ENCODE measurements around the gene FSTL4. TPM values are rescaled to one million over a fixed set of nuclear protein-coding genes. Genes with fewer than 3 reads are reported as not detected.

The FSTL4 gene
- total RNA-seq, 2 donors from 2014 or later, result not detected

- TF ChIP-seq CTCF (IDR thresholded peaks at IDR 0.05), result peak; percentile 81 to 95
- no peaks in the 10 kb centered on the region for H3K9me3 ChIP-seq
- no peak overlapping the region for H3K4me3 ChIP-seq
- H3K27ac ChIP-seq, result no peak overlapping the region
- no peaks in the 10 kb centered on the region for H3K27me3 ChIP-seq
- DNase-seq (ENCODE audit: low spot score), result peak; percentile 62
- peaks cover 0 to 5% of the 10 kb centered on the region in 2 donors for H3K4me1 ChIP-seq
- H3K36me3 ChIP-seq, result no peaks in the 10 kb centered on the region
Measured at GRCh38 chr5:133423618-133424282, 188.6 kb downstream of the FSTL4 start.

- H3K27me3 ChIP-seq, result no peaks in the 10 kb centered on the region
Measured at GRCh38 chr5:133423011-133423617, 189.2 kb downstream of the FSTL4 start.

GRCh38 chr5:133421806-133422205 lies 190.5 kb downstream of the FSTL4 start:
- Histone ChIP-seq H3K4me3 (no peak overlapping the region), H3K36me3 (no peaks in the 10 kb centered on the region), H3K9me3 (no peaks in the 10 kb centered on the region), H3K27ac (no peak overlapping the region), H3K27me3 (no peaks in the 10 kb centered on the region), H3K4me1 (peaks cover 0 to 5% of the 10 kb centered on the region in 2 donors)
- TF ChIP-seq CTCF (IDR thresholded peaks at IDR 0.05), result no peak
- DNase-seq (ENCODE audit: low spot score), result peak; percentile 30

More at GRCh38 chr5:133423011-133423617, 189.2 kb downstream of the FSTL4 start:
- Histone ChIP-seq H3K4me1 (peaks cover 0 to 5% of the 10 kb centered on the region in 2 donors), H3K36me3 (no peaks in the 10 kb centered on the region), H3K4me3 (no peak overlapping the region), H3K9me3 (no peaks in the 10 kb centered on the region), H3K27ac (no peak overlapping the region)
- peak; percentile 53 for DNase-seq (ENCODE audit: low spot score)
- TF ChIP-seq CTCF (IDR thresholded peaks at IDR 0.05), result no peak

- no peaks in the 10 kb centered on the region for H3K9me3 ChIP-seq
- peaks cover 0 to 5% of the 10 kb centered on the region in 2 donors for H3K4me1 ChIP-seq
- H3K36me3 ChIP-seq, result no peaks in the 10 kb centered on the region
- H3K27ac ChIP-seq, result no peak overlapping the region
- H3K27me3 ChIP-seq, result no peaks in the 10 kb centered on the region
- no peak for TF ChIP-seq CTCF (IDR thresholded peaks at IDR 0.05)
- peak; percentile 42 for DNase-seq (ENCODE audit: low spot score)
- no peak overlapping the region for H3K4me3 ChIP-seq
Measured at GRCh38 chr5:133421394-133421793, 190.9 kb downstream of the FSTL4 start.

GRCh38 chr5:133420440-133421301 lies 191.7 kb downstream of the FSTL4 start:
- Histone ChIP-seq H3K4me1 (peaks cover 0 to 5% of the 10 kb centered on the region in 2 donors), H3K36me3 (no peaks in the 10 kb centered on the region), H3K4me3 (no peak overlapping the region), H3K27ac (no peak overlapping the region), H3K9me3 (no peaks in the 10 kb centered on the region), H3K27me3 (no peaks in the 10 kb centered on the region)
- DNase-seq (ENCODE audit: low spot score), result no peak
- TF ChIP-seq CTCF (IDR thresholded peaks at IDR 0.05), result no peak
